H1 (cell line): Measurements from ENCODE around the gene SWI5.

Experiments
- BRCA1 ChIP-seq: IDR thresholded peaks from 2 replicates; pipeline ENCODE4 v1.6.1; 2012; ENCODE audit warnings: low read depth, low read length, improper control_type of control experiment
- EZH2 ChIP-seq: fragments of 200-600 bp; sonication (generic); IDR thresholded peaks from 2 replicates; pipeline ENCODE4 v1.7.1; 2012; ENCODE audit warnings: low read depth, mild to moderate bottlenecking, moderate library complexity, low read length, inconsistent platforms; ENCODE audit not compliant: severe bottlenecking
- TBP ChIP-seq: IDR thresholded peaks from 2 replicates; pipeline ENCODE4 v1.6.1; 2011; ENCODE audit warnings: low read depth, low read length, improper control_type of control experiment

DNA sequence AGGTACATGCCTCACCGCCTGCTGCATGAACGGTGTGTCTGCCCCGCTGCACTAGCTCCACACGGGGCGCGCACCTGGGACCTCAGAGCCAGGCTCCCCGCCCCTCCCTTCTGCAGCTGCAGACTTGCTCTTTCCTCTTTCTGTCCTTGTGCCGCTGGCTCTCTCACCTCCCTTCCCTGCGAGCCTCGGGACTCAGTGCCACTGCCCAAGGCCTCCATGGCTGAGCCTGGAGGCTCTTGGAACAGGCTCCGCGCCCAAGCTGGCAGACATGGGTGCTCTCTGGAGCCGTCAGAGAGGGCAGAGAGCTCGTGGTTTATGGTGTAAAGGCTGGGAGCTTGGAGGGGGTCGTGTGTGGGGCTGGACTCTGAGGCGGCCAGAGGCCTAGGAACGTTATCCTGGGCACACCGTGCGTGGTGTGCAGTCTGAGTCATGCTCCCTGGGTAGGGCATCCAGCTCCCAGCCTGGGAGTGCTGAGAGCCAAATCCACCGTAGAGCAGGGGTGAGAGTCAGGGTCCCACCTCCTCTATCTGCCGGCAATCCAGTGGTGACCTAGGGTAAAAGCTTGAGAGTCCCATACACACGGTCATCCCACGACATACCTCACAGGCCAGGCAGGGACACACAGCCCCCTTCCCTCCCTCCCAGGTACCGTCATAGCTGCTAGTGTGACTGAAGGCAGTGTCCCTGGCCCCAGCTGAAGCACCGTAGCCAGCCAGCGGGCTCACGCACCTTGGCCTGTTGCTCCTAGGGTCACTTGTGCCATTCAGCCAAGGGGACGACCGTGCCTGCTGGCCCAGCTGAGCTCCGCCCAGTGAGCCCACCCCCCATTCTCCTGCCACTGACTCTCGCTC lies 22.7 kb upstream of the SWI5 start:
- TF ChIP-seq TBP (no peak), EZH2 (no peak), BRCA1 (no peak)
